Stomach (tissue), 9 donors: ENCODE measurements around the gene MAP3K7CL. TPM values are rescaled to one million over a fixed set of nuclear protein-coding genes. Genes with fewer than 3 reads are reported as not detected.

Source experiments
- DNase-seq, 2 donors: peaks; one replicate each; pipeline versions ENCODE4 v3.0.0 to v3.0.0-alpha.2; 2013 to 2019
- H3K27ac ChIP-seq, 5 donors: fragments of 200-600 bp in 4 of 5; sonication (generic) in 4 of 5; one replicate each; pipeline ENCODE4 v1.5.1; 2013 to 2019; ENCODE audit warnings: mild to moderate bottlenecking in 1 of 5, moderate library complexity in 1 of 5
- H3K27me3 ChIP-seq, 3 donors: fragments of 200-600 bp; sonication (generic); one replicate each; pipeline ENCODE4 v1.5.1; 2017 to 2019; ENCODE audit warnings: mixed run types in 1 of 3
- H3K36me3 ChIP-seq, 4 donors: fragments of 200-600 bp; sonication (generic); 1 replicate in 3 of 4; 2 replicates in 1 of 4; pipeline ENCODE4 v1.5.1; 2016 to 2019
- H3K4me1 ChIP-seq, 4 donors: fragments of 200-600 bp; sonication (generic); one replicate each; pipeline ENCODE4 v1.5.1; 2016 to 2019
- H3K4me3 ChIP-seq, 4 donors: fragments of 200-600 bp; sonication (generic) in 3 of 4; one replicate each; pipeline ENCODE4 v1.5.1; 2016 to 2019; ENCODE audit warnings: mild to moderate bottlenecking in 1 of 4
- H3K9me3 ChIP-seq, 4 donors: fragments of 200-600 bp; sonication (generic); one replicate each; pipeline ENCODE4 v1.5.1; 2016 to 2019
- EP300 ChIP-seq: sonication (generic); formaldehyde crosslinking; IDR thresholded peaks from one replicate; pipeline ENCODE4 v1.6.1; 2017; ENCODE audit warnings: antibody characterized with exemption
- POLR2A ChIP-seq, 4 donors: fragments of 450-650 bp; IDR thresholded peaks; one replicate each; pipeline ENCODE4 v1.6.1; 2016; ENCODE audit warnings: antibody characterized with exemption in 4 of 4, control low read depth in 2 of 4, mild to moderate bottlenecking in 1 of 4, moderate library complexity in 1 of 4
- POLR2AphosphoS5 ChIP-seq, 3 donors: sonication (generic); formaldehyde crosslinking; IDR thresholded peaks; one replicate each; pipeline ENCODE4 v1.6.1; 2016; ENCODE audit warnings: antibody characterized with exemption in 3 of 3
- WGBS, 5 donors: extraction: QIAGEN DNeasy Blood & Tissue Kit in 3 of 5; methylation state at CpG; one replicate each; pipeline versions ENCODE4 v1.1.5 to v1.1.7; 2013 to 2018; 5-methylcytosine and 5-hydroxymethylcytosine counted together
- intact Hi-C: fragments of 100-400 bp; cut with DNase I; formaldehyde crosslinking; loops from one replicate; pipeline ENCODE4 v1.15.1; 2023; ENCODE audit warnings: low total_unique reads
- polyA plus RNA-seq, 3 donors: library from polyadenylated mRNA; stranded (reverse); fragments of 200-250 nt; gene quantifications; one replicate each; pipeline ENCODE4 v1.2.3, GENCODE V29; 2013
- total RNA-seq, 5 donors: library from RNA; depleted of rRNA; stranded (reverse); fragments of >200 nt; gene quantifications; one replicate each; pipeline versions ENCODE4 v1.1.0 to v1.2.3, GENCODE V29; 2014 to 2016
- TF ChIP-seq, protein P1 (sequence below), 7 experiments: fragments of 450-650 bp in 4 of 7; fragments of 200-600 bp in 3 of 7; sonication (generic) in 3 of 7; IDR thresholded peaks; one replicate each; pipeline ENCODE4 v1.5.1; 2016 to 2019; ENCODE audit warnings: antibody characterized with exemption in 7 of 7, control low read depth in 2 of 7, mild to moderate bottlenecking in 1 of 7
- donor health status: healthy with polysubstance abuse.
- donor health status: Bipolar disorder and iron deficiency.
- donor health status: healthy.

The MAP3K7CL gene
- total and polyA plus RNA-seq, 8 donors = 0.58 to 19.2 (median 4.5) TPM

DNA sequence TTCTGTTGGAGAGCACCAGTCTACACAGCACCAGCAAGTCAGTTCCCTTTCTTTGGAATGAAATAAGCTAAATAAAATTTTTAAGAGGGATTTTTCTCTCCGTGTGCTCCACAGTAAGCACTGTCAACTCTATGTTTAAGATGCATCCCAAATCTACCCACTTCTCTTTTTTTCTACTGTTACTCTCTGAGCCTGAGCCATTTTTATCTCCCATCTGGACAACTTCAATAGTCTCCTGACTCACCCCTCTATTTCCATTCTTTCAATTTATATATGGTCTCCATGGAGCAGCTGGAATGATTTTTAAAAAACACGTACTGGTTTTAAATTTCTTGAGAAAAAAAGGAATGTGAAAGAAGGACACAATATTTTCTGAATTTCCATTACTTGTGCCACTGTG is 32.3 kb upstream of the MAP3K7CL start:
- intact Hi-C loops = no loop called here
- Histone ChIP-seq H3K27me3 (no peaks in the 10 kb centered on the region), H3K4me1 (no peaks in the 10 kb centered on the region), H3K27ac (no peak overlapping the region), H3K36me3 (peaks cover 0 to 32% (median 0%) of the 10 kb centered on the region in 4 donors), H3K4me3 (no peak overlapping the region), H3K9me3 (no peaks in the 10 kb centered on the region)
- WGBS, 5 donors = 75 to 84% (median 83%) methylated on average over 2 of the region's 2 CpGs
- TF ChIP-seq EP300 (no peak), POLR2A (IDR thresholded peaks at IDR 0.05) (no peak), POLR2AphosphoS5 (IDR thresholded peaks at IDR 0.05) (no peak)
- TF ChIP-seq, protein P1, sequence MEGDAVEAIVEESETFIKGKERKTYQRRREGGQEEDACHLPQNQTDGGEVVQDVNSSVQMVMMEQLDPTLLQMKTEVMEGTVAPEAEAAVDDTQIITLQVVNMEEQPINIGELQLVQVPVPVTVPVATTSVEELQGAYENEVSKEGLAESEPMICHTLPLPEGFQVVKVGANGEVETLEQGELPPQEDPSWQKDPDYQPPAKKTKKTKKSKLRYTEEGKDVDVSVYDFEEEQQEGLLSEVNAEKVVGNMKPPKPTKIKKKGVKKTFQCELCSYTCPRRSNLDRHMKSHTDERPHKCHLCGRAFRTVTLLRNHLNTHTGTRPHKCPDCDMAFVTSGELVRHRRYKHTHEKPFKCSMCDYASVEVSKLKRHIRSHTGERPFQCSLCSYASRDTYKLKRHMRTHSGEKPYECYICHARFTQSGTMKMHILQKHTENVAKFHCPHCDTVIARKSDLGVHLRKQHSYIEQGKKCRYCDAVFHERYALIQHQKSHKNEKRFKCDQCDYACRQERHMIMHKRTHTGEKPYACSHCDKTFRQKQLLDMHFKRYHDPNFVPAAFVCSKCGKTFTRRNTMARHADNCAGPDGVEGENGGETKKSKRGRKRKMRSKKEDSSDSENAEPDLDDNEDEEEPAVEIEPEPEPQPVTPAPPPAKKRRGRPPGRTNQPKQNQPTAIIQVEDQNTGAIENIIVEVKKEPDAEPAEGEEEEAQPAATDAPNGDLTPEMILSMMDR (IDR thresholded peaks at IDR 0.05) = no peak
- DNase-seq = no peak

DNA sequence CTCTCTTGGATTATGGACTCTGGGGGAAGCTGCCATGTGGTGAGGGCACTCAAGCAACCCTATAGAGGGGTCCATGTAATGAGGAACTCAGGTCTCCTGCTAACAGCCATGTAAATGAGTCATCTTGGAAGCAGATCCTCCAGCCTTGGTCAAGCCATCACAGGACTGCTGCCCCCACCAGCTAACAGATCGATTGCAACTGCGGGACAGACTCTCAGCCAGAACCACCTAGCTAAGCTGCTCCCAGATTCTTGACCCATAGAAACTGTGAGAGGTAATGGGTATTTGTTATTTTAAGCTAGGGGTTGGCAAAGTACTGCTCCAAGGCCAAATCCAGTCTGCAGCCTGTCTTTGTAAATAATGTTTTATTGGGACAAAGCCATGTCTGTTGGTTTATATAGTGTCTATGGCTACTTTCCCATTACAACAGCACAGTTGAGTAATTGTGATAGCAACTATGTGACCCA is 27.6 kb upstream of the MAP3K7CL start:
- Histone ChIP-seq H3K27ac (no peak overlapping the region), H3K27me3 (no peaks in the 10 kb centered on the region), H3K4me1 (no peaks in the 10 kb centered on the region), H3K9me3 (no peaks in the 10 kb centered on the region), H3K36me3 (peaks cover 0 to 16% (median 0%) of the 10 kb centered on the region in 4 donors), H3K4me3 (no peak overlapping the region)
- no peak for TF ChIP-seq POLR2AphosphoS5 (IDR thresholded peaks at IDR 0.05)
- TF ChIP-seq, protein P1 (IDR thresholded peaks at IDR 0.05) = no peak
- DNase-seq = no peak
- intact Hi-C loops = no loop called here
- 70 to 92% (median 87%) methylated on average over 2 of the region's 2 CpGs for WGBS, 5 donors

- WGBS, 5 donors = 64 to 72% (median 68%) methylated on average over 7 of the region's 7 CpGs
- no peak overlapping the region for H3K27ac ChIP-seq
- intact Hi-C loops = no loop called here
These were observed 26.2 kb upstream of the MAP3K7CL start for GRCh38 chr21:29104239-29104708.

DNA sequence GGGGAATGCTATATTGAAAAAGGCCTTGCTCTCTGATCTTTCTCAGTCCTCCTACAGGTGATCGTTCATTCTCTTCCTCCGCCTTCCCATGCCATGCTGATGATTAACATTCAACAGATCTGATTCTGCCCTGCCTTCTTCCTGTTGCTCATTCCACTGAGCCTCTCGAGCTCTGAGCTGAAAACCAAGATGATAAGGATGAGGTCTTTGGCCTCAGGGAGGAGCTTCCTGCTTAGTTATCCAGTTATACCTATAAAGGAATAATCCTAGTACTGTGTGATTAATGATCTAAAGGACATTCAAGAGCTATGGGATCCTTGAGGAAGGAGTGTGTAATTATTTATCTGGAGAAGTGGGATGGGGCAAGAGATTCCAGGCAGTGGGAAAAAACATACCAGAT is 25.2 kb upstream of the MAP3K7CL start:
- TF ChIP-seq, protein P1 (IDR thresholded peaks at IDR 0.05) = no peak
- TF ChIP-seq POLR2A (IDR thresholded peaks at IDR 0.05) (no peak), POLR2AphosphoS5 (IDR thresholded peaks at IDR 0.05) (no peak), EP300 (no peak)
- Histone ChIP-seq H3K4me1 (no peaks in the 10 kb centered on the region), H3K9me3 (no peaks in the 10 kb centered on the region), H3K4me3 (no peak overlapping the region), H3K27me3 (no peaks in the 10 kb centered on the region), H3K27ac (no peak overlapping the region), H3K36me3 (peaks cover 0 to 16% (median 0%) of the 10 kb centered on the region in 4 donors)
- intact Hi-C loops = no loop called here
- DNase-seq = no peak
- 73 to 96% (median 83%) methylated on average over 3 of the region's 3 CpGs for WGBS, 5 donors

More at GRCh38 chr21:29104239-29104708, 26.2 kb upstream of the MAP3K7CL start:
- no peaks in the 10 kb centered on the region for H3K9me3 ChIP-seq
- TF ChIP-seq EP300 = no peak
- no peak for DNase-seq
- peaks cover 0 to 16% (median 0%) of the 10 kb centered on the region in 4 donors for H3K36me3 ChIP-seq
- no peaks in the 10 kb centered on the region for H3K4me1 ChIP-seq
- H3K4me3 ChIP-seq = no peak overlapping the region
- no peaks in the 10 kb centered on the region for H3K27me3 ChIP-seq

- Histone ChIP-seq H3K9me3 (no peaks in the 10 kb centered on the region), H3K36me3 (peaks cover 0 to 4% (median 0%) of the 10 kb centered on the region in 4 donors), H3K4me1 (no peaks in the 10 kb centered on the region), H3K27me3 (no peaks in the 10 kb centered on the region), H3K4me3 (no peak overlapping the region), H3K27ac (no peak overlapping the region)
- DNase-seq = no peak
- WGBS, 5 donors = 69 to 72% (median 71%) methylated on average over 5 of the region's 5 CpGs
- intact Hi-C loops = no loop called here
- TF ChIP-seq POLR2A (IDR thresholded peaks at IDR 0.05) (no peak), POLR2AphosphoS5 (IDR thresholded peaks at IDR 0.05) (no peak), EP300 (no peak)
- TF ChIP-seq, protein P1 (IDR thresholded peaks at IDR 0.05) = no peak
These were observed 15.5 kb upstream of the MAP3K7CL start for GRCh38 chr21:29114765-29115500.
